ENCODE data around the gene TRAPPC2L. TPM values are rescaled to one million over a fixed set of nuclear protein-coding genes. Genes with fewer than 3 reads are reported as not detected.

TRAPPC2L gene
- total and polyA plus RNA-seq, 2 of the 13 experiments (the other 11 are each of a cell fraction or from before 2014, with no cell fraction given): 96.3 to 107 TPM

DNA sequence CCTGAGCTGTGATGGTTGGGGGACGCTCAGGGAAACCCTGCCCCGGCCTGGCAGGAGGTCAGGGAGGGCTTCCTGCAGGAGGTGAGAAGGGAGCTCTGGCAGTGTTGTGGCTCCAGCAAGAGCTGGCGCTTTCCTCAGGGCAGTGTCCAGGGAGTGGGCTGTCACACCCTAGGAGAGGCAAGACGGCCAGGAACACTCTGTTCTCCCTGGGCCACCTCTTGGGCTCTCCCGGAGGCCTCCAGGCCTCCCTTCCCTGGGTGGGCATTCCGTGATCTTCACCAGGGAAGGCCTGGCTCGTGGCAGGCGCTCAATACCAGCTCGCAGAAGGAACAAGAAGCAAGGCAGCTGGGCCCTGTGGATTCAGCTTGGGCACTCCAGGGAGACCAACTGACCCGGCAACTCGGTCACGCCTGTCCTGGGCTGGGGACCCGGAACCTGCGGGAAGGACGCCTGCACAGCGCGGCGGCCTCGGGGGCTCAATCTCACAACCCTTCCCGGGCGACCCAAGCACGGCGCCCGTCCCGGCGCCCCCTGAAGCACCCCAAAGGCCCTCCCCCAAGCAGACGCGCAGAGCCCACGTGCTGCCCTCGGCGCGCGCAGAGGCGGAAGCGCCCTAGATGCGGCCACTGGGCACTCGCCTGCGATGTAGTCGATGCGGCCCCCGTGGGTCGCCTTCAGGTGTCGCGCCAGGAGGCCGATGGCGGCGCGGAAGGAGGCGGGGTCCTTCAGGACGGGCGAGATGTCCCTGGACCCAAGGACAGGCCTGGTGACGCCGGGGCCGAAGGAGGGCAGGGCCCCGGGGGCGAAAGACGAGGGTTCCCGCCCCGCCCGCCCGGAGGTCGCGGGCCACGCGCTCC is 45.8 kb upstream of the TRAPPC2L start (continued):
- TF ChIP-seq, protein P1, sequence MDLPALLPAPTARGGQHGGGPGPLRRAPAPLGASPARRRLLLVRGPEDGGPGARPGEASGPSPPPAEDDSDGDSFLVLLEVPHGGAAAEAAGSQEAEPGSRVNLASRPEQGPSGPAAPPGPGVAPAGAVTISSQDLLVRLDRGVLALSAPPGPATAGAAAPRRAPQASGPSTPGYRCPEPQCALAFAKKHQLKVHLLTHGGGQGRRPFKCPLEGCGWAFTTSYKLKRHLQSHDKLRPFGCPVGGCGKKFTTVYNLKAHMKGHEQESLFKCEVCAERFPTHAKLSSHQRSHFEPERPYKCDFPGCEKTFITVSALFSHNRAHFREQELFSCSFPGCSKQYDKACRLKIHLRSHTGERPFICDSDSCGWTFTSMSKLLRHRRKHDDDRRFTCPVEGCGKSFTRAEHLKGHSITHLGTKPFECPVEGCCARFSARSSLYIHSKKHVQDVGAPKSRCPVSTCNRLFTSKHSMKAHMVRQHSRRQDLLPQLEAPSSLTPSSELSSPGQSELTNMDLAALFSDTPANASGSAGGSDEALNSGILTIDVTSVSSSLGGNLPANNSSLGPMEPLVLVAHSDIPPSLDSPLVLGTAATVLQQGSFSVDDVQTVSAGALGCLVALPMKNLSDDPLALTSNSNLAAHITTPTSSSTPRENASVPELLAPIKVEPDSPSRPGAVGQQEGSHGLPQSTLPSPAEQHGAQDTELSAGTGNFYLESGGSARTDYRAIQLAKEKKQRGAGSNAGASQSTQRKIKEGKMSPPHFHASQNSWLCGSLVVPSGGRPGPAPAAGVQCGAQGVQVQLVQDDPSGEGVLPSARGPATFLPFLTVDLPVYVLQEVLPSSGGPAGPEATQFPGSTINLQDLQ (CRISPR knock-in tag; IDR thresholded peaks at IDR 0.05): 0 out of 2 replicates have a peak, but pooled peaks have one; percentile 38
- TF ChIP-seq MTF1 (CRISPR knock-in tag; IDR thresholded peaks at IDR 0.05): no peak; the same call in 1 of the 2 replicates
- no peak for TF ChIP-seq SIX1 (CRISPR knock-in tag; IDR thresholded peaks at IDR 0.05; ENCODE audit: borderline replicate concordance)
- TF ChIP-seq ZBTB3 (CRISPR knock-in tag; IDR thresholded peaks at IDR 0.05; ENCODE audit: borderline replicate concordance, low read depth): no peak
- TF ChIP-seq, protein P2, sequence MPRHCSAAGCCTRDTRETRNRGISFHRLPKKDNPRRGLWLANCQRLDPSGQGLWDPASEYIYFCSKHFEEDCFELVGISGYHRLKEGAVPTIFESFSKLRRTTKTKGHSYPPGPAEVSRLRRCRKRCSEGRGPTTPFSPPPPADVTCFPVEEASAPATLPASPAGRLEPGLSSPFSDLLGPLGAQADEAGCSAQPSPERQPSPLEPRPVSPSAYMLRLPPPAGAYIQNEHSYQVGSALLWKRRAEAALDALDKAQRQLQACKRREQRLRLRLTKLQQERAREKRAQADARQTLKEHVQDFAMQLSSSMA (CRISPR knock-in tag; IDR thresholded peaks at IDR 0.05): no peak; the same call in 1 of the 2 replicates
- TF ChIP-seq ZNF75D (CRISPR knock-in tag; IDR thresholded peaks at IDR 0.05; ENCODE audit: borderline replicate concordance): 0 out of 2 replicates have a peak, but pooled peaks have one; percentile 86
- TF ChIP-seq MED1 (CRISPR knock-in tag; IDR thresholded peaks at IDR 0.05): no peak; the same call in none of the 2 replicates
- no peak for TF ChIP-seq AKAP8 (CRISPR knock-in tag; IDR thresholded peaks at IDR 0.05)
- TF ChIP-seq, protein P3, sequence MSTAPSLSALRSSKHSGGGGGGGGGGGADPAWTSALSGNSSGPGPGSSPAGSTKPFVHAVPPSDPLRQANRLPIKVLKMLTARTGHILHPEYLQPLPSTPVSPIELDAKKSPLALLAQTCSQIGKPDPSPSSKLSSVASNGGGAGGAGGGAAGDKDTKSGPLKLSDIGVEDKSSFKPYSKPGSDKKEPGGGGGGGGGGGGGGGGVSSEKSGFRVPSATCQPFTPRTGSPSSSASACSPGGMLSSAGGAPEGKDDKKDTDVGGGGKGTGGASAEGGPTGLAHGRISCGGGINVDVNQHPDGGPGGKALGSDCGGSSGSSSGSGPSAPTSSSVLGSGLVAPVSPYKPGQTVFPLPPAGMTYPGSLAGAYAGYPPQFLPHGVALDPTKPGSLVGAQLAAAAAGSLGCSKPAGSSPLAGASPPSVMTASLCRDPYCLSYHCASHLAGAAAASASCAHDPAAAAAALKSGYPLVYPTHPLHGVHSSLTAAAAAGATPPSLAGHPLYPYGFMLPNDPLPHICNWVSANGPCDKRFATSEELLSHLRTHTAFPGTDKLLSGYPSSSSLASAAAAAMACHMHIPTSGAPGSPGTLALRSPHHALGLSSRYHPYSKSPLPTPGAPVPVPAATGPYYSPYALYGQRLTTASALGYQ (CRISPR knock-in tag; IDR thresholded peaks at IDR 0.05): peak; percentile 6; the same call in 1 of the 2 replicates
- TF ChIP-seq ZNF382 (CRISPR knock-in tag; IDR thresholded peaks at IDR 0.05; ENCODE audit: borderline replicate concordance): no peak
- TF ChIP-seq, protein P4, sequence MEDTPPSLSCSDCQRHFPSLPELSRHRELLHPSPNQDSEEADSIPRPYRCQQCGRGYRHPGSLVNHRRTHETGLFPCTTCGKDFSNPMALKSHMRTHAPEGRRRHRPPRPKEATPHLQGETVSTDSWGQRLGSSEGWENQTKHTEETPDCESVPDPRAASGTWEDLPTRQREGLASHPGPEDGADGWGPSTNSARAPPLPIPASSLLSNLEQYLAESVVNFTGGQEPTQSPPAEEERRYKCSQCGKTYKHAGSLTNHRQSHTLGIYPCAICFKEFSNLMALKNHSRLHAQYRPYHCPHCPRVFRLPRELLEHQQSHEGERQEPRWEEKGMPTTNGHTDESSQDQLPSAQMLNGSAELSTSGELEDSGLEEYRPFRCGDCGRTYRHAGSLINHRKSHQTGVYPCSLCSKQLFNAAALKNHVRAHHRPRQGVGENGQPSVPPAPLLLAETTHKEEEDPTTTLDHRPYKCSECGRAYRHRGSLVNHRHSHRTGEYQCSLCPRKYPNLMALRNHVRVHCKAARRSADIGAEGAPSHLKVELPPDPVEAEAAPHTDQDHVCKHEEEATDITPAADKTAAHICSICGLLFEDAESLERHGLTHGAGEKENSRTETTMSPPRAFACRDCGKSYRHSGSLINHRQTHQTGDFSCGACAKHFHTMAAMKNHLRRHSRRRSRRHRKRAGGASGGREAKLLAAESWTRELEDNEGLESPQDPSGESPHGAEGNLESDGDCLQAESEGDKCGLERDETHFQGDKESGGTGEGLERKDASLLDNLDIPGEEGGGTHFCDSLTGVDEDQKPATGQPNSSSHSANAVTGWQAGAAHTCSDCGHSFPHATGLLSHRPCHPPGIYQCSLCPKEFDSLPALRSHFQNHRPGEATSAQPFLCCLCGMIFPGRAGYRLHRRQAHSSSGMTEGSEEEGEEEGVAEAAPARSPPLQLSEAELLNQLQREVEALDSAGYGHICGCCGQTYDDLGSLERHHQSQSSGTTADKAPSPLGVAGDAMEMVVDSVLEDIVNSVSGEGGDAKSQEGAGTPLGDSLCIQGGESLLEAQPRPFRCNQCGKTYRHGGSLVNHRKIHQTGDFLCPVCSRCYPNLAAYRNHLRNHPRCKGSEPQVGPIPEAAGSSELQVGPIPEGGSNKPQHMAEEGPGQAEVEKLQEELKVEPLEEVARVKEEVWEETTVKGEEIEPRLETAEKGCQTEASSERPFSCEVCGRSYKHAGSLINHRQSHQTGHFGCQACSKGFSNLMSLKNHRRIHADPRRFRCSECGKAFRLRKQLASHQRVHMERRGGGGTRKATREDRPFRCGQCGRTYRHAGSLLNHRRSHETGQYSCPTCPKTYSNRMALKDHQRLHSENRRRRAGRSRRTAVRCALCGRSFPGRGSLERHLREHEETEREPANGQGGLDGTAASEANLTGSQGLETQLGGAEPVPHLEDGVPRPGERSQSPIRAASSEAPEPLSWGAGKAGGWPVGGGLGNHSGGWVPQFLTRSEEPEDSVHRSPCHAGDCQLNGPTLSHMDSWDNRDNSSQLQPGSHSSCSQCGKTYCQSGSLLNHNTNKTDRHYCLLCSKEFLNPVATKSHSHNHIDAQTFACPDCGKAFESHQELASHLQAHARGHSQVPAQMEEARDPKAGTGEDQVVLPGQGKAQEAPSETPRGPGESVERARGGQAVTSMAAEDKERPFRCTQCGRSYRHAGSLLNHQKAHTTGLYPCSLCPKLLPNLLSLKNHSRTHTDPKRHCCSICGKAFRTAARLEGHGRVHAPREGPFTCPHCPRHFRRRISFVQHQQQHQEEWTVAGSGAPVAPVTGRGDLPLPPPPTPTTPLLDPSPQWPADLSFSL (CRISPR knock-in tag; IDR thresholded peaks at IDR 0.05): no peak
- TF ChIP-seq POGZ (CRISPR knock-in tag; IDR thresholded peaks at IDR 0.05): no peak
- TF ChIP-seq ZFP90 (CRISPR knock-in tag; IDR thresholded peaks at IDR 0.05; ENCODE audit: borderline replicate concordance): peak; percentile 63; the same call in 1 of the 2 replicates
- TF ChIP-seq, protein P5, sequence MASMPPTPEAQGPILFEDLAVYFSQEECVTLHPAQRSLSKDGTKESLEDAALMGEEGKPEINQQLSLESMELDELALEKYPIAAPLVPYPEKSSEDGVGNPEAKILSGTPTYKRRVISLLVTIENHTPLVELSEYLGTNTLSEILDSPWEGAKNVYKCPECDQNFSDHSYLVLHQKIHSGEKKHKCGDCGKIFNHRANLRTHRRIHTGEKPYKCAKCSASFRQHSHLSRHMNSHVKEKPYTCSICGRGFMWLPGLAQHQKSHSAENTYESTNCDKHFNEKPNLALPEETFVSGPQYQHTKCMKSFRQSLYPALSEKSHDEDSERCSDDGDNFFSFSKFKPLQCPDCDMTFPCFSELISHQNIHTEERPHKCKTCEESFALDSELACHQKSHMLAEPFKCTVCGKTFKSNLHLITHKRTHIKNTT (CRISPR knock-in tag; IDR thresholded peaks at IDR 0.05): no peak

All from HepG2 (cell line).